NCI-H2029 treated with DMSO at 0.1 percent for 48 hours (cell line): ENCODE results near the gene GABRR2.
"Not testable (repeated sequence)": the region's sequence is repeated elsewhere in the genome, so short reads cannot be mapped to it uniquely, and the experiment has no call there.

Experiments
- DNase-seq: peaks from one replicate; lab custom pipeline; 2025; lab: John Stamatoyannopoulos, UW

GABRR2 gene

GRCh38 chr6:89257346-89257745 is 57.8 kb downstream of the GABRR2 start:
- DNase-seq = no peak

DNA sequence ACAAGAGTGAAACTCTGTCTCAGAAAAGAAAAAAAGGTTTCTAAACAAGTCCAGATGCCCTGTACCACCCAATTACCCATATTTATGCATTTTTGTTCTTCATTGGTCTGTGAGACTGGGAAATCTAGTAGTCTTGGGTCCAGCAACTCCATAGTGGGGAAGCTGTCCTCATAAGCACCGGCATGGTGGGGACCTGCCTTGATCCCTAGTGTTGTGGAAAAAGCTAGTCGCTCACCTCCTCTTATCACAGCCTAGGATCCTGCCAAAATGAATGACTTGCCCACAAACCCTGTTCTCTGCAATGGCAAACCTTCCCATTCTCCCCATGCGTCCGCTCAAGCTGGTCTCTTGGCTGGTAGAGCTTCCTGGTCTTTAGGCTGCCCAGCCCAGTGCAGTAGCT is 59.7 kb downstream of the GABRR2 start:
- DNase-seq = no peak

- no peak for DNase-seq
Observed at GRCh38 chr6:89254569-89254968, 60.5 kb downstream of the GABRR2 start.

GRCh38 chr6:89252907-89253306 is 62.2 kb downstream of the GABRR2 start:
- no peak for DNase-seq

GRCh38 chr6:89251976-89252375 is 63.1 kb downstream of the GABRR2 start:
- no peak for DNase-seq

DNA sequence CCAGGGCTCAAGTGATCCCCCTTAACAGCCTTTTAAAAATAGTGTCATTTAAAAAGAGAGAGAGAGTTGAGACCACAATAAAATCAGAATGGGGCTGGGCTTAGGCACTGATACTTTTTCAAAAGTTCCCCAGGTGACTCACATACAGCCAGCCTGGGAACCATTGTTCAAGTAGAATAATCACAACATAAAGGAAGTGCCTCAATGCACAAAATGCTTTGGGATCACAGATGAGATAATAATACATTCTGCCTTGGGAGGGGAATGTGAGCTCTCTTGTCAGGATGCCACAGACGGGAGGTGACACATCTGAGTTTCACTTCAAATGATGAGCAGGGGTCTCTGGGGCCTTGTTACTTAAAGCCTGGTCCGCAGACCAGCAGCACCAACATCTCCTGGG is 63.9 kb downstream of the GABRR2 start:
- no peak for DNase-seq

DNA sequence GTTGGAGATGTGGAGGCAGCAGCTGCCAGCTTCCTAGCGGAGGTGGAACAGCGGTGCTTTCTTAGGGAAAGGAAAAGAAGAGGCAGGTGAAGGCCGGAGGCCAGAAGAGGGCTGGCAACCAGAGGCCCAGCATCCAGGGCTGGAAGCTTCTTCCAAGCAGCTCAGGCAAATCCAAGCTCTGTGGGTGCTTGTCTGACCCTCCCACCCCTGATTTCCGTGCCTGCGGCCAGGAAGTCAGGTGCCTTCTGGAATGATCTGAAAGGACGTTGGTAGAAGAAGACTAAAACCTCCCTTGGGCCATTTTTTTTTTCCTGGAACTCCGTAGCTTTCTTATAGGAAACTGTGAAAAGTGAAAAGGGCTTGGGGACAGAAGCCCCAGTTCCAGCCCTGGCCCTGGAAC is 64.9 kb downstream of the GABRR2 start:
- no peak for DNase-seq

GRCh38 chr6:89244241-89244985 is 70.7 kb downstream of the GABRR2 start:
- DNase-seq = no peak

GRCh38 chr6:89243331-89243629 is 71.8 kb downstream of the GABRR2 start:
- no peak for DNase-seq

GRCh38 chr6:89242574-89243330 is 72.3 kb downstream of the GABRR2 start:
- peak; percentile 49 for DNase-seq

- no peak for DNase-seq
Observed at GRCh38 chr6:89239338-89239737, 75.8 kb downstream of the GABRR2 start.

GRCh38 chr6:89237158-89237557 is 77.9 kb downstream of the GABRR2 start:
- DNase-seq = no peak

DNA sequence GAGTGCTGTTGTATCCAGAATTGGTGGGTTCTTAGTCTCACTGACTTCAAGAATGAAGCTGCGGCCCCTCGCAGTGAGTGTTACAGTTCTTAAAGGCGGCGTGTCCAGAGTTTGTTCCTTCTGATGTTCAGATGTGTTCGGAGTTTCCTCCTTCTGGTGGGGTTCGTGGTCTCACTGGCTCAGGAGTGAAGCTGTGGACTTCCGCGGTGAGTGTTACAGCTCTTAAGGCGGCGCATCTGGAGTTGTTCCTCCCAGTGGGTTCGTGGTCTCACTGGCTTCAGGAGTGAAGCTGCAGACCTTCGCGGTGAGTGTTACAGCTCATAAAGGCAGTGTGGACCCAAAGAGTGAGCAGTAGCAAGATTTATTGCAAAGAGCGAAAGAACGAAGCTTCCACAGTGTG is 81.5 kb downstream of the GABRR2 start:
- DNase-seq = not testable (repeated sequence)

GRCh38 chr6:89222712-89223039 is 92.4 kb downstream of the GABRR2 start:
- no peak for DNase-seq

GRCh38 chr6:89221971-89222711 is 93.0 kb downstream of the GABRR2 start:
- DNase-seq = no peak

GRCh38 chr6:89221129-89221528 is 94.0 kb downstream of the GABRR2 start:
- DNase-seq = no peak

- DNase-seq = peak; percentile 18
Observed at GRCh38 chr6:89217299-89217910, 97.7 kb downstream of the GABRR2 start, which contains the start of gene GABRR1. Gene GABRR1 (minus strand): TSS chr6:89217358. CDS start chr6:89217322, 36 bp downstream.

DNA sequence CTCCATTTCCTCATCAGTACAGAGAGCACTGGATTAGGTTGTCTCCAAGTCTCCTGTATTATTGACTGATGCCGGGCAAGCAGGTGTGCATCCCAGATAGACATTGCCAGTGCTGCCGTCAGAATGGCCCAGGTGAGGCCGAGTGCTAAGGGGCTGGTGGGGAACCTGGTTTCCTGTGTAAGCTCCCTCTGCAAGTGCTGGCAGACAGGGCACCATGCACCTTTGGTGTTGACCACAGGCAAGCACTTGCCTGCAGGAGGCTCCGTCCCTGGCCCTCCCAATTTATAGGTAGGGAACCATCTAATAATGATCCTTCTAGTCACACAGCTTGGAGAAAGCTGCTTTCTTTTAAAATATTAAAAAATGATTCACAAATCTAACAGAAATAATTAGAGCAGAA is 98.7 kb downstream of the GABRR2 start:
- no peak for DNase-seq

- no peak for DNase-seq
Observed at GRCh38 chr6:89215391-89215790, 99.7 kb downstream of the GABRR2 start.

DNA sequence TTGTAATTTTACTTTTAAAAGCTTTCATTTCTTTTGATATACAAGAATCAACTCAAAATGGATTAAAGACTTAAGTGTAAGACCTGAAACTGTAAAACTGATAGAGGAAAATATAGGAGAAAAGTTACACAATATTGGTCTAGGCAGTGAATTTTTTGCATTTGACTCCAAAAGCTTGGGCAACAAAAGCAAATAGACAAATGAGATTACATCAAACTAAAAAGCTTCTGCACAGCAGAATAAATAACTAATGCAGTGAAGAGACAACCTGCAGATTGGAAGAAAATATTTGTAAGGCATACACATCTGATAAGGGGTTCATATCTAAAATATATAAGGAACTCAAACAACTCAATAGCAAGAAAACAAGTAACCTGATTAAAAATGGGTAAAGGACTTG is 100.9 kb downstream of the GABRR2 start:
- no peak for DNase-seq

DNA sequence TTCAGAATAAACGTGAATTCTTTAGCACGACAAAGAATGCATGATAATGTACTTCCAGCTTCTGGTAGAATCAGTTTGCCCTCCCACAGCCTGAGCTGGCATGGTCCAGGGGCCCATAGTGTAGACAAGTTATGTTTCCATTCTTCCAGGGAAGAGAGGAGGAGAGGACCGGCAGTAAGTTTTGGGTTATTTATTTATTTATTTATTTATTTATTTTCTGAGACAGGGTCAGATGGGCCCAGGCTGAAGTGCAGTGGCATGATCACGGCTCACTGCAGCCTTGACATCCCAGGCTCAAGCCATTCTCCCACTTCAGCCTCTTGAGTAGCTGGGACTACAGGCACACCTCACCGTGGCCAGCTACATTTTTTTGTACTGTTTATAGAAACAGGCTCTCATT is 102.6 kb downstream of the GABRR2 start:
- no peak for DNase-seq

DNA sequence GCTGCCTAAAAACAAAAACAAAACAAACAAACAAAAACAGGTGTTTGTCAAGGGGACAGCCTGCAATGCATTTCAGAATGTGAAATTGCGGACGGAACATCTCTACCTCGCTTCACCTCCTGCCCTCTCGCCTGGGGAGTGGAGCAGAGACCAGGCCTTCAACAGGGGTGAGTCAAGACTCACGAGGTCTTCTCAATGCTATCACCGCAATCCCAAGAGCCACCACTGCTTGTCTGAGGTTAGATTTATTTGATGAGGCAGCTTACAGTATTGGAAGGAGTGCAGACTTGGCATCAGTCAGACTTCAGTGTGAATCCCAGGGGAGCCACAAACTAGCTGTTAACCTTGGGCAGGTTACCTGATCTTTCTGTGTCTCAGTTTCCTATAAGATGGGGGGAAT is 105.6 kb downstream of the GABRR2 start:
- DNase-seq = no peak

DNA sequence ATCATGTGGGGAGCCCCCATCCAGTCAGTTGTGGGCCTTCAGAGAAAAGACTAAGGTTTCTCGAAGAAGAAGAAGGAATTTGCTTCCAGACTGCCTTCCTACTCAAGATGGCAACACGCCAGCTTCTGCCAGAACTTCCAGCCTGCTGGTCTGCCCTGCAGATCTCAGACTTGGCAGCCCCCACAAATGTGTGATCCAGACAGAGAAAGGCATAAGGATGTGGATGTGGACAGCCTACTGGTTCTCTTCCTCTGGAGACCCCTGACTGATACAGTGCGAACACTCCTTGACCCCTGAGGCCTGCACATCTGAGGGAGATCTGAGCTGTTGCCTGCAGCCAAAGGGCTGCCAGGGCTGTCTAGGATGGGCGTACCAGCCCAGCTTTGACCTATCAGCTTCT is 106.5 kb downstream of the GABRR2 start:
- DNase-seq = no peak
